ENCODE data around the gene RPTOR.
A peak's percentile ranks its signal among the peaks of the same experiment; 100 is the strongest.

RPTOR gene

GRCh38 chr17:80952291-80952690 lies 407.7 kb downstream of the RPTOR start:
- no peak for DNase-seq

GRCh38 chr17:80953471-80954315 lies 409.1 kb downstream of the RPTOR start:
- no peak for DNase-seq

GRCh38 chr17:80955078-80955477 lies 410.4 kb downstream of the RPTOR start:
- DNase-seq: no peak

- no peak for DNase-seq
These were observed 411.1 kb downstream of the RPTOR start for GRCh38 chr17:80955671-80956280.

GRCh38 chr17:80956321-80957190 lies 411.9 kb downstream of the RPTOR start:
- DNase-seq: no peak

GRCh38 chr17:80957461-80957941 lies 412.9 kb downstream of the RPTOR start:
- DNase-seq: no peak

- peak in 9 of 14 donors; percentile 23 to 81 (median 51) for DNase-seq
These were observed 414.8 kb downstream of the RPTOR start for GRCh38 chr17:80959330-80960036.

- no peak for DNase-seq
These were observed 415.6 kb downstream of the RPTOR start for GRCh38 chr17:80960037-80960796.

- DNase-seq: no peak
These were observed 416.3 kb downstream of the RPTOR start for GRCh38 chr17:80960797-80961452.

GRCh38 chr17:80961541-80962330 lies 417.1 kb downstream of the RPTOR start:
- no peak for DNase-seq

- DNase-seq: no peak
These were observed 418.0 kb downstream of the RPTOR start for GRCh38 chr17:80962356-80963329.

GRCh38 chr17:80963812-80964543 lies 419.3 kb downstream of the RPTOR start:
- DNase-seq: no peak

GRCh38 chr17:80964544-80964856 lies 419.9 kb downstream of the RPTOR start:
- no peak for DNase-seq

GRCh38 chr17:80964859-80965580 lies 420.4 kb downstream of the RPTOR start:
- no peak for DNase-seq

GRCh38 chr17:80965606-80966005 lies 421.0 kb downstream of the RPTOR start:
- DNase-seq: no peak

- DNase-seq: no peak
These were observed 422.8 kb downstream of the RPTOR start for GRCh38 chr17:80967404-80967872.

GRCh38 chr17:80968602-80969029 lies 424.0 kb downstream of the RPTOR start:
- peak in 10 of 14 donors; percentile 34 to 89 (median 56) for DNase-seq

Data from C1 segment of cervical spinal cord (tissue), 14 donors.